Measurements from ENCODE around the gene SMIM32. TPM values are rescaled to one million over a fixed set of nuclear protein-coding genes. Genes with fewer than 3 reads are reported as not detected.

Gene SMIM32
- total RNA-seq, 1 experiment from 2014 or later: 0.31 TPM

GRCh38 chr5:136201870-136202269 is 8.9 kb upstream of the SMIM32 start:
- H3K36me3 ChIP-seq (ENCODE audit: control insufficient read depth, insufficient read depth, low read length): no peaks in the 10 kb centered on the region
- no TSS peak for BruUV-seq (replicated peaks)
- H3K4me1 ChIP-seq (ENCODE audit: control insufficient read depth, insufficient read depth, low read length): no peaks in the 10 kb centered on the region
- no peaks in the 10 kb centered on the region for H3K27me3 ChIP-seq (ENCODE audit: control insufficient read depth, insufficient read depth, low read length)
- ChIA-PET POLR2A (no interaction called here), CTCF (no interaction called here)
- in situ Hi-C loops (cut with HindIII; ENCODE audit: low pct_unique_long_range_greater_than_20kb, low sequenced_read_pairs) (no loop called here), intact Hi-C loops (cut with micrococcal nuclease; ENCODE audit: unreplicated experiment) (no loop called here)
- DNase-seq (ENCODE audit: low read depth, low spot score) (no peak), ATAC-seq (0 out of 2 replicates have a peak, but pooled peaks have one; percentile 46)
- peaks cover 6% of the 10 kb centered on the region; the same call in 1 of the 2 replicates for H3K9me3 ChIP-seq (ENCODE audit: control insufficient read depth, insufficient read depth, low read depth, low read length)
- H3K4me3 ChIP-seq (ENCODE audit: low read depth in 2 of 2, low read length in 2 of 2): no peak overlapping the region
- H3K27ac ChIP-seq (ENCODE audit: low read length): no peak overlapping the region
- no peak for TF ChIP-seq CTCF (IDR thresholded peaks at IDR 0.05)

- ChIA-PET POLR2A (no interaction called here), CTCF (no interaction called here)
- Histone ChIP-seq H3K27me3 (ENCODE audit: control insufficient read depth, insufficient read depth, low read length) (no peaks in the 10 kb centered on the region), H3K27ac (ENCODE audit: low read length) (no peak overlapping the region), H3K9me3 (ENCODE audit: control insufficient read depth, insufficient read depth, low read depth, low read length) (peaks cover 5% of the 10 kb centered on the region; the same call in 1 of the 2 replicates), H3K36me3 (ENCODE audit: control insufficient read depth, insufficient read depth, low read length) (no peaks in the 10 kb centered on the region), H3K4me1 (ENCODE audit: control insufficient read depth, insufficient read depth, low read length) (no peaks in the 10 kb centered on the region; the same call in 1 of the 2 replicates), H3K4me3 (ENCODE audit: low read depth in 2 of 2, low read length in 2 of 2) (no peak overlapping the region)
- intact Hi-C loops (cut with micrococcal nuclease; ENCODE audit: unreplicated experiment): no loop called here
- in situ Hi-C loops (cut with HindIII; ENCODE audit: low pct_unique_long_range_greater_than_20kb, low sequenced_read_pairs): no loop called here
- ATAC-seq: no peak
- DNase-seq (ENCODE audit: low read depth, low spot score): no peak
- no TSS peak for BruUV-seq (replicated peaks)
- TF ChIP-seq REST (IDR thresholded peaks at IDR 0.05; ENCODE audit: insufficient read depth in 1 of 2, low read depth in 2 of 2, low read length in 1 of 2) (no peak), TCF7L2 (IDR thresholded peaks at IDR 0.05; ENCODE audit: low read depth, low read length) (no peak), SIN3A (IDR thresholded peaks at IDR 0.05; ENCODE audit: borderline replicate concordance, insufficient read depth, low read depth, low read length) (no peak), POLR2AphosphoS5 (IDR thresholded peaks at IDR 0.05; ENCODE audit: low read depth, low read length) (no peak), CTCF (IDR thresholded peaks at IDR 0.05) (no peak)
Observed at GRCh38 chr5:136200761-136201160, 7.8 kb upstream of the SMIM32 start.

GRCh38 chr5:136200130-136200529 is 7.2 kb upstream of the SMIM32 start:
- in situ Hi-C loops (cut with HindIII; ENCODE audit: low pct_unique_long_range_greater_than_20kb, low sequenced_read_pairs) (no loop called here), intact Hi-C loops (cut with micrococcal nuclease; ENCODE audit: unreplicated experiment) (no loop called here)
- no peaks in the 10 kb centered on the region for H3K9me3 ChIP-seq (ENCODE audit: control insufficient read depth, insufficient read depth, low read depth, low read length)
- H3K4me1 ChIP-seq (ENCODE audit: control insufficient read depth, insufficient read depth, low read length): no peaks in the 10 kb centered on the region; the same call in 1 of the 2 replicates
- no peaks in the 10 kb centered on the region for H3K36me3 ChIP-seq (ENCODE audit: control insufficient read depth, insufficient read depth, low read length)
- no peak for ATAC-seq
- no peak for TF ChIP-seq REST (IDR thresholded peaks at IDR 0.05; ENCODE audit: insufficient read depth in 1 of 2, low read depth in 2 of 2, low read length in 1 of 2)
- TF ChIP-seq TCF7L2 (IDR thresholded peaks at IDR 0.05; ENCODE audit: low read depth, low read length): no peak
- TF ChIP-seq CTCF (IDR thresholded peaks at IDR 0.05): no peak
- TF ChIP-seq POLR2AphosphoS5 (IDR thresholded peaks at IDR 0.05; ENCODE audit: low read depth, low read length): no peak
- no peak for TF ChIP-seq SIN3A (IDR thresholded peaks at IDR 0.05; ENCODE audit: borderline replicate concordance, insufficient read depth, low read depth, low read length)
- H3K27ac ChIP-seq (ENCODE audit: low read length): no peak overlapping the region
- no peak for DNase-seq (ENCODE audit: low read depth, low spot score)
- ChIA-PET CTCF (no interaction called here), POLR2A (no interaction called here)
- H3K4me3 ChIP-seq (ENCODE audit: low read depth in 2 of 2, low read length in 2 of 2): no peak overlapping the region
- no peaks in the 10 kb centered on the region for H3K27me3 ChIP-seq (ENCODE audit: control insufficient read depth, insufficient read depth, low read length)
- no TSS peak for BruUV-seq (replicated peaks)

Measured in Panc1 (cell line).